NCI-H146 (cell line): ENCODE measurements around the gene PAFAH2.

Source experiments
- DNase-seq: peaks from one replicate; lab custom pipeline; 2025; lab: John Stamatoyannopoulos, UW

The PAFAH2 gene

GRCh38 chr1:26031196-26031595 lies 33.3 kb upstream of the PAFAH2 start:
- no peak for DNase-seq

DNA sequence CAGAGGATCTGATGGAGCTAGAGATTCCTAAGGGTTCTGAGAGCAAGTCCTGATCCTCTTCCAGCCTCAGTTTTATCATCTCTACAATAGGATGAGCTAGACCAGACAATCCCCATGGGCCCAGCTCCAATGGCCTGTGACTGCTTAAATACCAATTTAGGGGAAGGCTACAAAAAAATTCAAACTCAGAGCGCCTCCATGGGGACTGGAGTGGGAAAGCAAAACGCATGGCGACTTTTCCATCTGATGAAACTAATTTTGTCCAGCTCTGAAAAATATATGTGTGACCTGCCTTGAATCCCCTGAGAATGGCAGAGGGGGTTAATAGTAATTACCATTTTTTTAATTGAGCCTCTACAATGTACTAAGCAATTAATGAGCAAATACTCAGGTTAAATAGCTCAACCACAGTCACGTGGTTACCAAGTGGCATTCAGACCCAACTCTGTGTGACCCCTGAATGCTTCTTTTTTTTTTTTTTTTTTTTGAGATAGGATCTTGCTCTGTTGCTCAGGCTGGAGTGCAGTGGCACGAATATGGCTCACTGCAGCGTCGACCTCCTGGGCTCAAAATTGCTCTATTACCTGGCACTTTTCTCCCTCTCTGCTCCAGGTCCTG lies 32.1 kb upstream of the PAFAH2 start:
- DNase-seq = no peak

DNA sequence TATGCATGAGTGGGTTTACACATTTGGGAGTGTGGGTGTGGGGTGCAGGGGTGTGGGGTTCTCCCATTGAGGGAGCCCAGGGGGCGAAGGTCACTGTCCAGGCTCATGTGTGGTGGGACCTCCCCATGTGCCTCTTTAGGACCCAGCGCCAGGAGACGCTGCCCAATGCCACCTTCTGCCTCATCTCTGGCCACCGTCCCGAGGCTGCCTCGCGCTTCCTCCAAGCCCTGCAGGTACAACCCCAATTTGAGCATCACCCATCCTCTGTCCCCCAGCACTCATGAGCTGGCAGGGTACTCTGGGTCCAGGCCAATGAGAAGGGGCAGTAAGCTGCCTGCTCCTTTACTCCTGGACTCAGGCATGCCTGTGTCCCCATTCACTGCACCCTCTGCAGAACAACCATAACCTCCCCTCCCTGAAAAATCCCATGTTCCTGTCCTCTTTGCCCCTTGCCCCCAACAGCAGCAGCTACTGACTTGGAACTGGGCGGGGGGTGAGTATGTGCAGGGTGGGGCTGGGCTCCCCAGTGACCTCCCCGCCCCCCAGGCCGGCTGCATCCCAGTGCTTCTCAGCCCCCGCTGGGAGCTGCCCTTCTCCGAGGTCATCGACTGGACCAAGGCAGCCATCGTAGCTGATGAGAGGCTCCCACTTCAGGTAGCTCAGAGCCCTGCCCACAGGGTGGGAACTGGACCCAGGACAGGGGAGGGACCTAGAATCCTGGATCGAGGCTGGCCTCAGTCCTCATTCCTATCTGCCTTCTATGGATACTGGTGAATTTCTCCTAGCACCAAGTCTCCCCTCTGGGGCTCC lies 31.4 kb upstream of the PAFAH2 start:
- DNase-seq = no peak

GRCh38 chr1:26028490-26028980 lies 30.7 kb upstream of the PAFAH2 start:
- DNase-seq = no peak

DNA sequence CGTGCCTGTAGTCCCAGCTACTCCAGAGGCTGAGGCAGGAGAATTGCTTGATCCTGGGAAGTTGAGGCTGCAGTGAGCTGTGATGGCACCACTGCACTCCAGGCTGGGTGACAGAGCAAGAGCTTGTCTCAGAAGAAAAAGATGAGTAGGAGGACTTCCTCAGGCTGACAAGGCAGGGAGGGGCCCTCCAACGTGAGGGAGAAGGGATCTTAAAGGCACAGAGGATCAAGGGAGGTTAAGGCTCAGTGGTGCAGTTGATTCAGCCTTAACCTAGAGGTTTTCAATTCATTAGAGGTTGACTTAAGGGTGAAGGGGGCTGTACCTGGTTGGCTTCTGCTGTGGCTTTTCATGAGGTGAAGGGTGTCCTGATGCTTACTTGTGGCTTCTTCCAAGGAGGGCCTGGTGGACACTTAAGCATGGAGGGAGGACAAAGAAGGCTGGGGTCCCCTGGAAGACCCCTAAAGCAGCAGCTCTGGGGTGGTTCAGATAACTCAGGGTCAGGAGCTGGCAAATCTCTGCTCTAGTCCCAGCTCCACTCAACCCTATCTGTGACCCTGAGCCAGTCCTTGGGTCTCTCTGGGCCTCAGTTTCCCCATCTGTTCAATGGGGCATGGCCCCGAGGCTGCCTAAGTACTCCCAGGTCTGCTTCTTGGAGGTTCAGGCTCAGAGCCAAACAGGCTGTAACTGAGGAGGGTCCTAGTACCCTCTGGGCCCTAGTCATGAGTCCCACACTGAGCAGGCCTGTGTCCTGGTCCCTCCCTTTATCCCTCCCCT lies 30.0 kb upstream of the PAFAH2 start:
- no peak for DNase-seq

DNA sequence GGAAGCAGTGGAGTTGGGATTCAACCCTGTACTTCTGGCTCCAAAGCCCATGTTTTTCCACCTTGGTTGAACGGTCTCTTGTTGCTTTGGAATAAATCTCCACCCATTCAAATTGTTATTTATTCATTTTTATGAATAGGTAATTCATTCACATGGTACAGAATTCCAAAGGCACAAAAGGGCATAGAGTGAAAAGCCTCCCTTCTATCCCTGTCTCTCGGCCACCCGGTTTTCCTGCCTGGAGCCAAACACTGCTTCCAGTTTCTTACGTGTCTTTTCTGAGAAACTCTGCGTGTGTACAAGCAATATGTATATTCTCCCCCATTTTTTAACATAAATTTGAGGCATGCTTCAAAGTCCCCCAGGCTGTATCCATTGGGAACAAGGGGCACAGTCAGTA lies 27.7 kb upstream of the PAFAH2 start:
- no peak for DNase-seq

DNA sequence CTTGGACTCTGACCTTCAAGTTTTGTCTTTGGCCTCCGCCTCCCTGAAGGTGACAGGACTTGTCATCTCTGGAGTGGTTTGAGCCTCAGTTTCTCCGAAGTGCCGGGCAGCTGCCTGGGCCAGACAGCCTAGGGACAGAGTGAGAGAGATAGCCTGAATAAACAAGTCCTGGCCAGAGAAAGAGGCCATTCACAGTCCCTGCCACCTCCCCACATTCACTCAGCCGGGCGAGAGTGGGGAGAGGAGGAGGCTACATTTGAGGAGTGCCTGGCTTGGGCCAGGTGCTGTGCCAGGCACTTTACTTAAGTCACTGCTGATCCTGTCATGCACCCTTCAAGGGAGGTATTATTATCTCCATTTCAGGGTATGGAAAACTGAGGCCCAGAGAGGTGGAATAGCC lies 27.2 kb upstream of the PAFAH2 start:
- DNase-seq = no peak

- DNase-seq = no peak
Measured at GRCh38 chr1:26023826-26024225, 26.0 kb upstream of the PAFAH2 start.

GRCh38 chr1:26023009-26023408 lies 25.1 kb upstream of the PAFAH2 start:
- no peak for DNase-seq

- DNase-seq = no peak
Measured at GRCh38 chr1:26022404-26022779, 24.5 kb upstream of the PAFAH2 start.

- no peak for DNase-seq
Measured at GRCh38 chr1:26021647-26022403, 24.0 kb upstream of the PAFAH2 start, which contains the start of gene EXTL1. EXTL1 (plus strand) TSS chr1:26021775; CDS start chr1:26022647, 872 bp downstream.

- DNase-seq = no peak
Measured at GRCh38 chr1:26020941-26021646, 23.2 kb upstream of the PAFAH2 start.

DNA sequence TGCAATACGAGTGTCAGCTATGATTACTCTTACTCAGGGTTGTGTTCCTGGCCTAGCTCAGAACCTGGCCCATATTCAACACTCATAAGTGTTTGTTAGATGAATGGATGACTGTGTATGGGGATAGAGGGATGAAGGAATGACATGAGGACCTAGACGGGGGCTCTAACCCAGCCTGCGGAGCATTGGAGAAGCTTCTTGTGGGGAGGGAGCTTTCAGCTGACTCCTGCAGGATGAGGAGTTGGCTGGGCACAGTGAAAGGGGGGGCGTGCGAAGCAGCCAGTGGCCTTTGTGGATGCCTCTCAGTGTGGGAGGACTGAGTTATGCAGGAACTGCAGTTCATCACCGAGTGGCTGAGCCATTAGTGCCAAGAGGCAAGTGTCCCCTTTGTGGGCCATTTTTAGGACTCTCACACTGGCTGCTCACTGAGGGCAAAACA lies 22.5 kb upstream of the PAFAH2 start:
- DNase-seq = no peak

GRCh38 chr1:26019641-26020315 lies 21.9 kb upstream of the PAFAH2 start:
- DNase-seq = no peak

- DNase-seq = no peak
Measured at GRCh38 chr1:26017606-26018005, 19.7 kb upstream of the PAFAH2 start.

DNA sequence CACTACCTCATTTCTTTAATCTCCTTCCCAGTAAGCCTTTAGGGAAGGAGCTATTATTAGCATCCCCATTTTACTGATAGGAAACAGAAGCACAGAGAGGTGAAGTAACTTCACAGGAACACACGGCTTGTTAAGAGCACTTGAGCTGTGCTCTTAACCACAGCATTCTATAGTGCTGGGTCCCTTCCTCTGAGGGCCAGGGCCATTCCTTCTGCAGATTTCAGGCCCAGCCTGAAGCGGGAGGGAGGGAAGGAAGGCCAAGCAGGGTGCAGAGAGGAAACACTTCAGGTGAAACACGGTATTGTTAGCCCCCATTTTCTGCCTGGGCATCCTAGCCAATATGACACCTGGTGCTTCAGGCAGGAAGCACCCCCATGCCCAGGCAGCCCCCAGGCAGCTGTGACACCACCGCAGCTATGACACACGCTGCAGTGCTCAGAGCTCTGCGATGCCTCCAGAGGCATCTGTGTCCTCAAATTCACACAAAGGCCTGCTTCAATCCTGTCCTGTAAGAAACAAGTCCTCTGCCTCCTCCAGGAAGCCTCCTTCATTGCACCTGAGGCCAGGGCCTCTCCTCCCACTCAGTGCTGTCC lies 19.2 kb upstream of the PAFAH2 start:
- DNase-seq = no peak

GRCh38 chr1:26016258-26016952 lies 18.5 kb upstream of the PAFAH2 start:
- no peak for DNase-seq

DNA sequence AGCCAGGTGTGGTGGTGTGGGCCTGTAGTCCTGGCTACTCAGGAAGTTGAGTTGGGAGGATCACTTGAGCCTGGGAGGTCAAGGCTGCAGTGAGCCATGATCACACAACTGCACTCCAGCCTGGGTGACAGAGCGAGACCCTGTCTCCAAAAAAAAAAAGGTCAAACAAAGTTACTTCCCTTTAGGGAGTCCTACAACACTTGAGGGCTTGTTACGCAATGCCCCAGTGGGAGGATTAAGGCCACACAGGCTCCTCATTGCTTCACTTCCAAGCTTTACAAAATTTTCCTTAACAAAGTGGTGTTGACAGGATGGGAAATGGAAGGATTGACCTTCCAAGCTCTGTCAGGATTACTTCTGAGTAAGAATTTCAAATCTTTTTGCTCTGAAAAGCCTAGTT lies 17.5 kb upstream of the PAFAH2 start:
- DNase-seq = no peak

DNA sequence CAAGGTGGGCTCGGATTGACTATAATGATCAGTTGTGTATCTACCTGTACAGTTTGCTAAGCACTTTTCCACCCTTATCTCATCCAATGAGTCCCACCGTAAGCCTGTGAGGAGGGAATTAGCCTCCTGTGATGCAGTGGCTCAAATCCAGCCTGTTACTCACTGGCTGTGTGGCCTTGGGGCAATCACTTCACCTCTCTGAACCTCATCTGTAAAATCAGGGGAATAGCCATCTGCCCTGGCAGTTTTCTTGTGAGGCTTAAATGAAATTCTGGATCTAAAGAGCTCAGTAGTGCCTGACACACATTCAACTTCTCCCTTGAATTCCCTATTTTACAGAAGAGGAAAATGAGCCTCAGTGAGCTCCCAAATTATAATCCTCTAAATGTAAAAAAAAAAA lies 16.3 kb upstream of the PAFAH2 start:
- no peak for DNase-seq

- DNase-seq = no peak
Measured at GRCh38 chr1:26012864-26013263, 15.0 kb upstream of the PAFAH2 start.
